ENCODE data around the gene SLC7A10. TPM values are rescaled to one million over a fixed set of nuclear protein-coding genes. Genes with fewer than 3 reads are reported as not detected.

SLC7A10 gene
- 2.5 TPM for total RNA-seq

DNA sequence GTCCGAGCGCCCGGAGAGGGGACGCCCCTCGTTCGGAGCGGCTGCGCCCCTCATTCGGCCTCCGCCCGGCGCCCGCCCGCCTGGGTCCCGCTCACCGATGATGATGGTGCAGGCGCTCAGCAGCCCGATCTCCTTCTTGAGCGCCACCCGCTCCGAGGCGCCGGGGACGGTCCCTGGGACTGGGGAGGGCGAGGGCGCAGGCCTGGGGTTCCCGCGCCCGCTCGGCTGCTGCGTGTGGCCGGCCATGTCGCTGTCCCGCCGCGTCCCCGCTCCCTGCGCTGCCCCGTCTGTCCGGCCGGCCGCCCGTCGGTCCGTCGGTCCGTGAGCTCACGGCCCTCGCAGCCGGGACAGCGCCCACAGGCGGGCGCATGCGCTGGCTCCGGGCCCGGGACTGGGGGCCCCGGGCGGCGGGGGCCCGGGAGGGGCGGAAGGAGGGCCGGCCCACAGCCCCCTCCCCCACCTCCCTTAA lies at the start of gene SLC7A10:
TSS of gene SLC7A10 (minus strand) at position 393 of the 469 bp plus-strand sequence. CDS start at position 246, 147 bp downstream.
- no peak for DNase-seq

GRCh38 chr19:33274663-33275558 lies 49.3 kb upstream of the SLC7A10 start:
- no peak for DNase-seq

DNA sequence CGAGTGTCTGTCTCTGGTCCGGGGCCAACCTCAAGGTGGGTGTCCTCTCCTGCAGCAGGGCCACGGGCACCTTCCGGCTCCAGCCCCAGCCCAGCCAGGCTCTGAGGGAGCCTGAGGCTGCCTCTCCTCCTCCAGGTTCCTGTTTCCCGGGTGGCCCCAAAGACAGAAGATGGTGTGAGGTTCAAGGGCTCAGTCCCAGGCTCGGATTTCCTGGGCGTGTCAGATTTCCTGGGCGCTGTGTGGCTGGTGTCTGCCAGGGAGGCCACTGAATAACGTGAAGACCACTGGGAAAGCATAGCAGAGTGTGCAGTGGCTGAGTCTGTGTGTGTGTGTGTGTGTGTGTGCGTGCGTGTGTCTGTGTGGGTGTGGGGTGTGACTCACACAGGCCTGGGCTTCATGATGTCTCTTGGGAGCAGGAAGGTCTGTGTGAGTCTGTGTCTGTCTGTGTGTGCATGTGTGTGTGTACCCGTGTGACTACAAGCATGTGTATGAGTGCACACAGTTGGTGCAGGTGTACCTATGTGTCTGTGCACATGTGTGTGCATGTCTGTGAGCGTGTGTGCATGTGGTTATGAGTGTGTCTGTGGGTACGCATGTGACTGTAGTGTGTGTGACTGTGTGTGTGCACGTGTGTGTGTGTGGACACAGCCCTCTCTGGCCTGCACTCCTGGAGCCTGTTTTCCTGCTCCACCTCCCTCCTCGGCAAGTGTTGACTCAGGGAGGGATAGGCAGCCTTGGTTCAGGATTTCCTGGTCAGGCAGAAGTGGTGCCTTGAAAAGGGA lies 48.4 kb upstream of the SLC7A10 start:
- DNase-seq, result no peak

DNA sequence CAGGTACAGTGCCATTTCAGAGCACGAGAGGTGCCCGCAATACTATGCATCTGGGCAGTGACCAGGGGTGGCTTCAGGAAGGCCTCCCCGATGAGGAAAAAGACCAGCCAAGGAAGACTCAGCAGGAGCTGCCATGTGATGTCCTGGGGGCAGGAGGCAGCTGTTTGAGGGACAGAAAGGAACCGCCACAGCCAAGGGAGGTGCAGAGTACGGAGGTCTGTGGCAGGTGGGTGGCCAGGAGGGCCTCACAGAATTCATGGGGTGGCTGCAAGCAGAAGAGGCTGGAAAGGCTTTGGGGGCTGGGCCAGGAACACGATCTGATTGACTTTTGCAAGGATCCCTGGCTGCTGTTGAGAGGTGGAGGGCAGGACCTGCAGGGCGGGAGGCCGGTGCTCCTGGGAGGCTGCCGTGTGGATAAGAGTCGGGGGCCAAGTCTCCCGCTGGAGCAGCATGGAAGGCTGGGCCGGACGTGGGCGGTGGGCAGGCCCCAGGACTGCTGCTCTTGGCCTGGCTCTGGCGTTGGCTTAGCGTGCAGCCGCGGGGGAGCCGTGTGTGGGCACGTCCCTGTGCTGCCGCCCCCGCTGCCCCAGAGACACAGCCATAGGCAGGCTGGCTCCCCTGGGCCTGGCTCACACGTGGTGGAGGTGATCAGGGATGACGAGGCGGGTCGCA lies 47.6 kb upstream of the SLC7A10 start:
- no peak for DNase-seq

- DNase-seq, result no peak
Observed at GRCh38 chr19:33271246-33272021, 45.8 kb upstream of the SLC7A10 start.

DNA sequence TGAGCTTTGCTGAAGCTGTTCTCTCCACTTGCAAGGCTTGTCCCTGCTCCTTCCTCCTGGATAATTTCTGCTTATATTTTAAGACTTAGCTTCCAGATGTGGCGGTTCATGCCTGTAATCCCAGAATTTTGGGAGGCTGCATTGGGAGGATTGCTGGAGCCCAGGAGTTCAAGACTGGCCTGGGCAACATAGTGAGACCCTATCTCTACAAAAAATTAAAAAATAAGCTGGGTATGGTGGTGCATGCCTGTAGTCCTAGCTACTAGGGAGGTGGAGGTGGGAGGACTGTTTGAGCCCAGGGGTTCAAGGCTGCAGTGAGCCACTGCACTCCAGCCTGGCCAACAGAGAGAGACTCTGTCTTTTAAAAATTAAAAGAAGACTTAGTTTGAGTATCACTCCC lies 45.1 kb upstream of the SLC7A10 start:
- DNase-seq, result no peak

- DNase-seq, result no peak
Observed at GRCh38 chr19:33269016-33269415, 43.4 kb upstream of the SLC7A10 start.

DNA sequence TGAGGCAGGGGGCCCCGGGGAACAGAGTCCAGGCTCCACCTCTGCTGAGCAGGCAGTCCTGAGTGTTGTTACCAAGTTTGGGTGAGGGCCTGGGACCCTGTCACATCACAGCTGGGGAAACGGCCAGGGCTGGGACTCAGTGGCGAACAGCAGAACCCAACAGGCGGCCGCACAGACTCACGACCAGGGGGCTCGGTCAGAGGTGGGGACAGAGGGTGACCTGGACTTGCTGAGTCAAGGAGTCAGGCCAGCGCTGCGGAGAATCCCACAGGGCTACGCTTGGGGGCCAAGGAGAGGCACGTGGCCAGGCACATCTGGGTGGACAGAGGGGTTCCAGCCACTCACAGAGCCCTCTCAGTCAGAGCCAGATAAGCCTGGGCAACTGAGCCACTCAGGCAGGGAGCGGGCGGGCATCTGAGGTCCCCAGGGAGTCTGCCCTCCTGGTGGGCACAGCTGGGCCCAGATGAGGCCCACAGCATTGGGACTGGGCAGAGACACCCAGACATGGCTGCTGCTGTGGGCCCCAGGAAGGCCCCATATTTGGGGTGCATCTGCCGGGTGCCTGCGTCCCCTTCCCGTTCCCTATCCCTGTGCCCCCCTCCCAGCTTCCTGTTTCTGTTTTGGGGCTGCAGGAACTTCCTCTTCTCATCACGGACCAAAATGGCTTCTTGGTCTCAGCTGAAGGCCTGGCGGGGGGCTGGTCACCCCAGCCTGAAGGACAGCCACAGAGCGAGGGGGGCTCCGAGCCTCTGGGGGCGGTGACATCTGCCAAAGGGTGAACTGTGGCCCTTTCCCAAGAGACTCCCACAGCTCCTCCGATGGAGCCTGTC lies 42.7 kb upstream of the SLC7A10 start:
- no peak for DNase-seq

GRCh38 chr19:33267706-33268105 lies 42.1 kb upstream of the SLC7A10 start:
- DNase-seq, result no peak

- DNase-seq, result no peak
Observed at GRCh38 chr19:33266974-33267484, 41.4 kb upstream of the SLC7A10 start.

GRCh38 chr19:33264881-33265445 lies 39.3 kb upstream of the SLC7A10 start:
- DNase-seq, result no peak

DNA sequence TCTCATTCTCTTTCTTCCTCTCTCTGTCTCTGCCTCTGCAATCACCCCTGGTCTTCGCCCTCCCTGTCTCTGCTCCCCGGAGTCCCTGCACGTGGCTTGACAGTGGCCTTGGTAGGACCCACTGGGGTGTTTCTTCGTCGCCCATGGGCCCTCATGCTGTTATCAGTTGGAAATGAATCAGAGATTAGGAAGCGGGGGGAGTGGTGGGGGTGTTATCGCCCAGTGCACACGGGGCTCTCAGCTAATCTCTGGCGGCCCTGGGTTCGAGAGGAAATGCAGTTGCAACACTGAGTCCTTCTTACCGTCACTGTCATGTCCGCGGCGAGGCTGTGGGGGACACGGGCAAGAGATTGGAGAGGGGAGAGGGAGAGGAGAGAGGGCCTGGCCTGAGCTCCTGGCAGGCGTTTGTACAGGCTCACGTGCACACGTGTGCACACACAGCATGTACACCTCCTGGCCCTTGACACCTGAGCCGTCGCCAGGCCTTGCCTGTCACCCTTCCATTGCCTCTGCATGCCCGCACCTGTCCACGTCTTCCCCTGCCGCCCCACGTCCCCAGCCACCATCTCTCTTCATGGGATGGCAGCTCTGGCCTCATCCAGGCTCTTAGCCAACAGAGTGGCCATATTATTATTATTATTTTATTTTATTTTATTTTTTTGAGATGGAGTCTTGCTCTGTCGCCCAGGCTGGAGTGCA lies 37.8 kb upstream of the SLC7A10 start:
- DNase-seq, result no peak

- no peak for DNase-seq
Observed at GRCh38 chr19:33261511-33262189, 36.0 kb upstream of the SLC7A10 start.

- DNase-seq, result no peak
Observed at GRCh38 chr19:33260628-33261418, 35.2 kb upstream of the SLC7A10 start.

DNA sequence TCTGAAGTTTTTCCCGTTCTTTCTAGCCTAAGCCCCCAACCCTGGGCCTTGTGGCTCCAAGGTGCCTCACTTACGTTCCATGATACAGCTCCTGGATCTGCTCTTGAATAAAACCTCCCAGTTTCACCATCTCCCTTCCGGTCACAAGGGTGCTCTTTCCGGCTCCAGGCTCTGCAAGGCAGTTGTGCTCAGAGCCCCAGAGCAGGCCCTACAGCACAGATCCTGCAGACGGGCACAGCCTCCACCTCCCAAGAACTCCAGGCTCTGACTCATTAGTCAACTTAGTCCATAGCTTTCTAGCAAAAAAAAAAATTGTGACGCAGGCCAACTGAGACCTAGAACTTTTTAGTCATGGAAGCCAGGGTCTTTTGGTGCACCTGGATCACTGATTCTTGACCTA lies 33.9 kb upstream of the SLC7A10 start:
- DNase-seq, result no peak

DNA sequence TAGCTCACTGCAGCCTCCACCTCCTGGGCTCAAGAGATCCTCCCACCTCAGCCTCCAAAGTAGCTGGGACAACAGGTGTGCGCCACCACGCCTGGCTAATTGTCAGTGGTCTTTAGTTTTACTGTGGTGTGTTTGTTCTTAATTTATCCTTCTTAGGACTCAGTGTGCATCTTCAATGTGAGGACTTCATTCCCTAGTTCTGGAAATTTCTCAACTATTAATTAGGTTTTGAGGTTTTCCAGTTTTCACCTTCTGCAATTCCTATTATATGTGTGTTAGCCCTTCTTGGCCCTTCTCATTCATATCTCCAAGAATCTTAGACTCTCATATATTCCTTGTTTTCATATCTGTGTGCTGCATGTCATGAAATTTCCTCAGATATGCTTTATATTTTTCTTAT lies 32.2 kb upstream of the SLC7A10 start:
- DNase-seq, result no peak

- DNase-seq, result no peak
Observed at GRCh38 chr19:33256261-33256660, 30.6 kb upstream of the SLC7A10 start.

DNA sequence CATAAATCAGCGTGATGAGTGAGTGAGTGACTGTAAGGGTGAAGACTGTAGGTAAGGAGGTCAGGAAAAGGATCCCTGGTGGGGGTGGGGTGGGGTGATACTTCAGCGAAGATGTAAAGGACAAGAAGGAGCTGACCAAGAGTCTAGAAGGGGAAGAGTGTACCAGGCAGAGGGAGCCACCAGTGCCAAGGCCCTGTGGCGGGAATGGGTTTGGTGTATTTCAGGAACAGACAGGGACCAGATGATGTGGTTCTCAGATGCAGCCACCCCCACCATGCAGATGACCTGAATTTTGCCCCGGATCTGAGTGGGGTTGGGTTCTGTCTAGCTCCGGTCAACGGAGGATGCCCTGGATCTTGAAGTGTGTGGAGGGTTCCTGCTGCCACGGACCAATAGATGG lies 30.1 kb upstream of the SLC7A10 start:
- DNase-seq, result no peak
